Non-pigmented ciliary epithelial cell (primary cell): Measurements from ENCODE around the gene IGFL2.

Experiments
- DNase-seq: peaks from one replicate; pipeline ENCODE4 v3.0.0-alpha.2; 2010; ENCODE audit warnings: low read depth

The IGFL2 gene

DNA sequence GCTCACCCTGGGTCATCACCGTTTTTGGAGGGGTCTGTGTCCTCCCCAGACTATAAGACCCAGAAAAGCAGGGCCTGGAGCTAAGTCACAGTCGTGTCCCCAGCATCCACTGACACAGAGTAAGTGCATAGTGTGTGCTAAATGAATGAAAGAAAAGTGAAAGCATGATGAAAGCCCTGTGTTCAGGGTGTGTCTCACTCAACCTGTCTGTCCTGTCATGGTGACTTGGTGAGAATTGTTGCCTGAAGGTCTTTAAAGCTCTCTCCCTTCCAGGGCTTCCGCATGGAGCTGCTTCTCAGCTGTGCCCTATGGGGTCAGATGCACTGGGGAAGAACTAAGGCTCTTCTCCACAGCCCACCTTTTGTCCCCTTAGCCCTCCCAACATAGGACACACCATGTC is 61.0 kb downstream of the IGFL2 start:
- DNase-seq, result no peak

GRCh38 chr19:46209472-46209871 is 61.4 kb downstream of the IGFL2 start:
- DNase-seq, result no peak

DNA sequence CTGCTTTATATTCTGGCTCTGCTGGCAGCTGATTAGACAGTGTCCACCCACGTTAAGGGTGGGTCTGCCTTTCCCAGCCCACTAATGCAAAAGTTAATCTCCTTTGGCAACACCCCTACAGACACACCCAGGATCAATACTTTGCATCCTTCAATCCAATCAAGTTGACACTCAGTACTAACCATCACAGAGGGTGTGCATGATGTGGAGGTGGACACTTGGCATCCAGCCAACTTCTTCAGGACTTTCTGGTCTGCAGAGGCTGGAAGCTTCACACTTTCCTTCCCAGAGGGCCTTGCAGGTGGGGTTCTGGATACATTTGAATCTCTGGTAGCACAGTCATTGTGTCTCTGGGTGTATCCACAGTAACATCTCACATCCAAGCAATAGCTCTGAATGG is 62.6 kb downstream of the IGFL2 start:
- no peak for DNase-seq
